ENCODE data around the gene MRPS9.

Gene MRPS9

GRCh38 chr2:105125920-105126319, 88.1 kb downstream of the MRPS9 start:
- DNase-seq = no peak

DNA sequence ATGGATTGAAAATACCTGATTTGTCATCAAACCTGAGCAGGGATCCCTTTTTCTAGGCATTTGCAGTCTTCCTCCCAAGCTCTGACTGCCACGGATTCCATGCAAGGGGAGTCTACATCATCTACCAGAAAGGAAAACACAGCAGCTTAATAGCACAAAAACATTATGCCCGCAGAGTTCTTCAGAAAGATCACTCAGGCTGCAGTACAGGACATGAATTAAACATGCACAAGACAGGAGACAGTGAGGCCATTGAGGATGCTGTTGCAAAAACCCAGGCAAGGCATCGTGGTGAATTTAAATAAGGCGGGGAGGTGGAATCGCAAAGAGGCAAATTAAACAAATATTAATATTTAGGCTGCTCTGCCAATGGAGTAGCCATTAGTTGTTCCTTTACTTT, 88.5 kb downstream of the MRPS9 start:
- no peak for DNase-seq

DNA sequence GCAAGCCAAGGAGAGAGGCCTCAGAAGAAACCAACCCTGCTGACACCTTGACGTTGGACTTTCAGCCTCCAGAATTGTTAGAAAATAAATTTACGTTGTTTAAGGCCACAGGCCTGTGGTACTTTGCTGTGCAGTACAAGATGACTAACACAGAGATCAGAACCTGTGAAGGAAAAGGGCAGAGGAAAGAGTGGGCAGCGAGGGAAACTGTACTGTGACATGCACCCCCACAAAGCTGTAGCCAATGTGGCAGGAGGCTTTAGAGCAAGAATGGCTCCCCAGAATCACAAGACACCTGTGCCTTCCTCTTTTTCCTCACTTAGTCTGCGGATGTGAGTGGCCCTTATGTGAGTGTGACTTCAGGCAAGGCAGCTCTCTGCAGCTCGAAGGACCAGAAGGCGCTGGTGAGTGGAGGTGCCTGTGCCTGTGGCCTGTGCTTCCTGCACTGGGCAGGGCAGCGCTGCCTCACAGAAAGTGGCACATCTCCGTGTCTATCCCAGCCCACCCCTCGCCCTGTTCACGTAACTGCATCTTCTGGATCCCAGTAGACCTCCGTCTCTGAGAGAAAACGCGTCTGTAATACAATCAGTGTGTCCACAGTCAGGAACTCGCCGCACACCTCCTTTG, 89.5 kb downstream of the MRPS9 start:
- no peak for DNase-seq

DNA sequence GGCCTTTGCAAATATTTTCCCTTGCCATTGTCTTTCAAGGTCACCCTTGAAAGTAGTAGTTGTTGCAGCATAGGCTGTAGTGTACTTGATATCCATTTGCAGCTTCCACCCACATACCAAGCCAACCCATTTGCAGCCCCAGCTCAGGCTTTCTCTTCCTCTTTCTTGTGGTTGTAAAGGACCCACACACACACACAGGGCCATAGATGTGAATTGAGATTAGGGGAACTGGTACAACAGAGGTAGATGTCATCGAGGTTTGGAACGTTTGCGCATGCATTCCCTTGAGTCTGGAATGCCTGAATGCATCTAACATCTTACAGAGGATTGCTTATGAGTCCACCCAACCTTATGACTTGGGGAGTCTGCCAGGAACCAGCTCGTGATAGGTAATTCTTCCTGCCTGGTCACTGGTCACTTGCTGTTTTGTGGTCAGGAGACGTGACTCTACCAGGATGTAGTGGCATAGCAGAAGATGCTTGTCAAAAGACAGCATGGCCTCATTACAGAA, 91.9 kb downstream of the MRPS9 start:
- peak; percentile 64 to 78 for DNase-seq

DNA sequence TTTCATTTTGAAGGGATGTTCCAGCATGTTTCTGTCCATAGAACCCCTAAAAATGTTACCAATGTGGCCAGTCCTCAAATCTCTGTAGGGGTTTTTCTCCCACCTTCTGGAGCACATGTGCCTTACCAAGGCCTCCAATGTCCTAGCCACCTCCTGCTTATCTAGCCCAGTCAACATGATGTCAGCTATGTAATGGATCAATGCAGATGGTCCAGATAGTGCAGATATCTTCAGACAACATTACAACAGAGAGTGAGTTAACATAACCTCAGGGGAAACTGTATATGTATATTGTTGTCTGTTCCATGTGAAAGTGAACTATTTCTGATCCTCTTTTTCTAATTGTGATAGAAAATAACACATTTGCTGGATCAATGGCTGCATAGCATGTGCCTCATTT, 92.7 kb downstream of the MRPS9 start:
- no peak for DNase-seq

GRCh38 chr2:105134081-105134480, 96.2 kb downstream of the MRPS9 start:
- DNase-seq = no peak

DNA sequence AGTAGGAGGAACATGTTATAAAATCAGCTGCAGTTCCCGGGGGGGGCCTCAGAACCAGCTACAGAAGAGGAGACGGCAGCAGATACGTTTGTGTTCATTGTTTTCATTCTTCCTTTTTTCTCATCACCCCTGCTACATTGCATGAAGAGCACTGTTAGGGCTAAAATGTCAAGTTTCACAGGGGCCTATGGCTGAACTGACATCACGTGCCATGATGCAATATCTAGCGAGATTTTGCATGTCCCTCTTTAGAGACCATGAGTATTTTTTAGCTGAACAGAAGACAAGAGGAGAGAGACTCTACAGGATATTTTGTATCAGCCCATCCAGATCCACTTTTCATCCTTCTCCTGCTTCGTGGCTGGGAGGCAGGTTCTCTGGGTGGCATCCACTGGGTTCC, 97.6 kb downstream of the MRPS9 start:
- no peak for DNase-seq

DNA sequence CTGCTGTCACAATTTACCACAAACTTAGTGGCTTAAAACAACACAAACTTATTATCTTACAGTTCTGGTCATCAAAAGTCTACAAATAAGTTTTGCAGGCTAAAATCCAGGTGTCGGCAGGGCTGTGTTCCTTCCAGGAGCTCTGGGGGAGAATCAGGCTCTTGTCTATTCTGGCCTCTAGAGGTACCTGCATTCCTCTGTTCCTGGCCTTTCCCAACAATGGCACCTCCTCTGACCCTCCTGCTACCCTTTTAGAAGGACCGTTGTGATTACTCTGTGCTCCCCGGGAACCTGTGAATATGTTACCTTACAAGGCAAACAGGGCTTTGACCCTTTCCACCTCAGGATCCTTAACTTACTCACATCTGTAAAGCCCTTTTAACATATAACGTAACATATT, 98.5 kb downstream of the MRPS9 start:
- DNase-seq = no peak

- no peak for DNase-seq
Measured at GRCh38 chr2:105138643-105139042, 100.8 kb downstream of the MRPS9 start.

DNA sequence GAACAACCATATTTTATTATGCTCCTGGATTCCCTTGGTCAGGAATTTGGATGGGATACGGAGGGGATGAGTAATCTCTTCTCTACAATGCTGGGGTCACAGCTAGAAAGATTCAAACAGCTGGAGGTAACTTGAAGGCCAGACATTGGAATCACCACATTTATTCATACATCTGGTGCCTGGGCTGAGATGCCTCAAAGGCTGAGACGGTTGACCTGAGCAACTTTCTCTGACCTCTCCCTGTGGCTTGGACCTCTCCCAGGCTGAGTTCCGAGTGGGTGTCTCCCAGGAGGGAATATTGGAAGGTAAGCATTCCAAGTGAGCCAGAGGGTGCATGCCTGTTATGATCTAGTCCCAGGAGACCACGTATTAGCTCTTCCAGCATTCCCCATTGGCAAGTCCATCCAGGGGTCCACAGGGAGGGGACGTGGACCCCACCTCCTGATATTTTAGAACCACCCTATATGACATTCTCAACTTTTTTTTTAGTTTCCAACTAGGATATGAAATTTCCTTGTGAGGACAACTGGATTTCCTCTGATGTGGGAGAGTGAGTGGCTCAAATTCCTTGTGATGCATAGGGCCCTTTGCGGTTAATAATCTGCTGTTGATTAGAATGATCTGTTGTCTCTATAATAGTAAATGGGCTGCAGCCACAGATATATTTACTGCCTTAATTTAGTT, 101.8 kb downstream of the MRPS9 start:
- DNase-seq = no peak

GRCh38 chr2:105140240-105140568, 102.3 kb downstream of the MRPS9 start:
- DNase-seq = no peak

DNA sequence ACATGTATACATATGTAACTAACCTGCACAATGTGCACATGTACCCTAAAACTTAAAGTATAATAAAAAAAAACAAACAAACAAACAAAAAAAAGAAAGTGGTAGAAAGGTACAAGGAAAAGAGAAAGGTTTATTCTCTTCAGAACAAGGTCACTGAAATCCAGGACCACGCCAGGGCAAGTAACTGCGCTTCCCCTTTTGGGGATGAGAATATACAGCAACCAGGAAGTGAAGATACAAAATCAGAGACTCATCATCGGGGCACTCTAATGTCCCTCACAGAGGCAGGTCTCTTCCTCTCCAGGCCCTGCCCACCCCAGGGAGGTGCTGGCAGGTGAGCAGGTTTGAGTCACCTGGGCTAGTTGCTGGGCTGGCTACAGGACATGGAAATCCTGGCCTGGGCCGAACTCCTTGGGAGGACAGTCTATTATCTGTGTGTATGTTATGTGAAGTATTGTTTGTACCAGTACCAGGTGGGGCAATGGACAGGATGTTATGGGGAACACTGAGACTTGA, 103.3 kb downstream of the MRPS9 start:
- DNase-seq = peak in 1 of 2 experiments; percentile 9

DNA sequence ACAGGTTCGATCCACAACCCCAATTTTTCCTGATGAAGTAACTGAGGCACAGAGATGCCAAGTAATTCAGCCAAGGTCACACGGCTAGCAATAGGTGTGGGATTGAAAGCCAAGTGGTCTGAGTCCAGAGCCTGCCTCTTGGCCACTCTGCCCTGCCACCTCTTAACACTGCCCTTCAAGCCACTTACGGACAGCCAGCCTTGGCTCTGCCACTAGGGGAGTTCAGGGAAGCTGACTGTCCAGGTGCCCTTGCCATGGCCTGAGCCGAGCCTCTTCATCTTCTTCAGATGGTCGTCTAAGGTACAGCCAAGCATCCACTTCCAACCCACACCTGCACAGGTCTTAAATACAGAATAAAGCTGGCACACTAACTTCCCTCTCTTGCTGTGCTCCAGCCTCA, 104.4 kb downstream of the MRPS9 start:
- no peak for DNase-seq

GRCh38 chr2:105143094-105143466, 105.2 kb downstream of the MRPS9 start:
- DNase-seq = no peak

GRCh38 chr2:105143467-105144151, 105.7 kb downstream of the MRPS9 start:
- DNase-seq = no peak

- no peak for DNase-seq
Measured at GRCh38 chr2:105144152-105144940, 106.5 kb downstream of the MRPS9 start.

DNA sequence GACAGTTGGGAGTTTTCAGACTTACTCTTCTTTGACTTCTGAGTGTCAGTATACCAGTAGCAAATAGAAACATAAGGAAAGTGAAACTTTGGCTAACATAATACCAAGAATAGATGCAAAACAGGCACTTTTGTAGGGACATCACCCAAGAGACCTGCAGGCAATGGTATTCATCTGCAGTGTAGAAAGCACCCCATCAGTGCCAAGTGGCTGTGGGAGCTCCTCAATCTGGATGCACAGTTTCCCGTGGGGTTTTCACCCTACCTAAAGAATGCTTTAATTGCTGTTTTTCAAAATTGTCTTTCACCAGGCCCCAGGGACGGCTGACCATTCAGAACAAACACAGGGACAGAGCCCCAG, 107.1 kb downstream of the MRPS9 start:
- DNase-seq = no peak

GRCh38 chr2:105149272-105149671, 111.4 kb downstream of the MRPS9 start:
- DNase-seq = no peak

Data from Kasumi-1 (cell line).